Naive B cell (primary cell): ENCODE measurements around the gene ATAD3C. TPM values are rescaled to one million over a fixed set of nuclear protein-coding genes. Genes with fewer than 3 reads are reported as not detected.
"Not testable (repeated sequence)": the region's sequence is repeated elsewhere in the genome, so short reads cannot be mapped to it uniquely, and the experiment has no call there.

Experiments
- ATAC-seq, 2 donors: fragments of 150-1000 bp; cut with Tn5 transposase; 2 replicates each; pipeline ENCODE4 v1.10.0; 2021; ENCODE audit warnings: low read depth in 2 of 2, mild to moderate bottlenecking in 2 of 2, moderate library complexity in 2 of 2
- DNase-seq: peaks from one replicate; pipeline ENCODE4 v3.0.0; 2022
- H3K27ac Mint-ChIP-seq, 6 donors: one replicate each; pipeline ENCODE4 v1.8.0; 2020 to 2022; ENCODE audit warnings: mild to moderate bottlenecking in 6 of 6, mixed read lengths in 6 of 6, moderate library complexity in 5 of 6, inconsistent platforms in 2 of 6
- H3K27me3 Mint-ChIP-seq, 3 donors: one replicate each; pipeline ENCODE4 v1.8.0; 2021 to 2022; ENCODE audit warnings: mixed read lengths in 3 of 3, mild to moderate bottlenecking in 1 of 3
- H3K36me3 Mint-ChIP-seq, 2 donors: one replicate each; pipeline ENCODE4 v1.8.0; 2020 to 2022; ENCODE audit warnings: mixed read lengths in 2 of 2, inconsistent platforms in 1 of 2, mild to moderate bottlenecking in 1 of 2
- H3K4me1 Mint-ChIP-seq, 3 donors: one replicate each; pipeline ENCODE4 v1.8.0; 2020 to 2022; ENCODE audit warnings: mixed read lengths in 3 of 3, inconsistent platforms in 1 of 3, mild to moderate bottlenecking in 1 of 3, moderate library complexity in 1 of 3
- H3K4me3 Mint-ChIP-seq, 8 donors: one replicate each; pipeline ENCODE4 v1.8.0; 2020 to 2022; ENCODE audit warnings: mild to moderate bottlenecking in 8 of 8, mixed read lengths in 8 of 8, moderate library complexity in 8 of 8, inconsistent platforms in 2 of 8
- H3K9me3 Mint-ChIP-seq, 7 donors: one replicate each; pipeline ENCODE4 v1.8.0; 2020 to 2022; ENCODE audit warnings: mixed read lengths in 7 of 7, mild to moderate bottlenecking in 5 of 7, inconsistent platforms in 2 of 7, moderate library complexity in 1 of 7
- polyA plus RNA-seq, 6 donors: library from polyadenylated mRNA; unstranded; fragments of 300-500 nt; fragmentation: Illumina TruSeq; gene quantifications; one replicate each; pipeline ENCODE4 v1.2.3, GENCODE V29; 2021; ENCODE audit warnings: low read depth in 6 of 6

ATAD3C gene
- polyA plus RNA-seq, result not detected

- Mint-ChIP-seq H3K9me3 (no peaks in the 10 kb centered on the region), H3K4me1 (no peaks in the 10 kb centered on the region), H3K4me3 (no peak within 1 kb of the TSS), H3K27me3 (peaks cover 5 to 15% (median 9%) of the 10 kb centered on the region in 3 donors), H3K36me3 (no peaks in the 10 kb centered on the region), H3K27ac (peak within 1 kb of the TSS in 1 of 6 donors; percentile 0)
- ATAC-seq (no peak), DNase-seq (no peak)
Measured at GRCh38 chr1:1449099-1449739, at the start of gene ATAD3C. ATAD3C (plus strand) TSS chr1:1449689; CDS start chr1:1450684, 995 bp downstream.

- Mint-ChIP-seq H3K4me3 (peak overlapping the region; percentile 89 to 97 (median 93)), H3K4me1 (peaks cover 32 to 58% (median 34%) of the 10 kb centered on the region in 3 donors), H3K27me3 (no peaks in the 10 kb centered on the region), H3K9me3 (no peaks in the 10 kb centered on the region), H3K27ac (peak overlapping the region; percentile 42 to 97 (median 87)), H3K36me3 (peaks cover 7 to 8% of the 10 kb centered on the region in 2 donors)
- ATAC-seq (no peak), DNase-seq (no peak)
Measured at GRCh38 chr1:1399872-1400575, 49.5 kb upstream of the ATAD3C start.

- ATAC-seq (no peak), DNase-seq (no peak)
- Mint-ChIP-seq H3K27me3 (no peaks in the 10 kb centered on the region), H3K9me3 (no peaks in the 10 kb centered on the region), H3K27ac (peak overlapping the region in 3 of 6 donors; percentile 26 to 92 (median 77)), H3K36me3 (peaks cover 0 to under 1% of the 10 kb centered on the region in 2 donors), H3K4me3 (peak overlapping the region; percentile 89 to 97 (median 93)), H3K4me1 (peaks cover 28 to 58% (median 31%) of the 10 kb centered on the region in 3 donors)
Measured at GRCh38 chr1:1400576-1401456, 48.7 kb upstream of the ATAD3C start.

- Mint-ChIP-seq H3K27ac (peak overlapping the region in 2 of 6 donors; percentile 28 to 92), H3K36me3 (no peaks in the 10 kb centered on the region), H3K4me1 (peaks cover 31 to 66% (median 33%) of the 10 kb centered on the region in 3 donors), H3K9me3 (no peaks in the 10 kb centered on the region), H3K4me3 (peak overlapping the region in 6 of 8 donors; percentile 32 to 97 (median 90)), H3K27me3 (no peaks in the 10 kb centered on the region)
- ATAC-seq, result no peak
- no peak for DNase-seq
Measured at GRCh38 chr1:1401457-1402010, 48.0 kb upstream of the ATAD3C start.

GRCh38 chr1:1402072-1402900 is 47.2 kb upstream of the ATAD3C start:
- Mint-ChIP-seq H3K27me3 (no peaks in the 10 kb centered on the region), H3K27ac (peak overlapping the region in 5 of 6 donors; percentile 19 to 82 (median 51)), H3K4me1 (peaks cover 31 to 65% (median 33%) of the 10 kb centered on the region in 3 donors), H3K36me3 (no peaks in the 10 kb centered on the region), H3K4me3 (peak overlapping the region in 6 of 8 donors; percentile 0 to 97 (median 56)), H3K9me3 (no peaks in the 10 kb centered on the region)
- ATAC-seq (no peak), DNase-seq (no peak)

GRCh38 chr1:1402901-1403392 is 46.5 kb upstream of the ATAD3C start:
- H3K4me1 Mint-ChIP-seq, result peaks cover 30 to 61% (median 31%) of the 10 kb centered on the region in 3 donors
- not testable (repeated sequence) for ATAC-seq, H3K9me3 Mint-ChIP-seq, H3K36me3 Mint-ChIP-seq, H3K27me3 Mint-ChIP-seq, DNase-seq
- H3K4me3 Mint-ChIP-seq, result peak overlapping the region in 2 of 8 donors; percentile 90 to 97
- H3K27ac Mint-ChIP-seq, result peak overlapping the region in 5 of 6 donors; percentile 10 to 77 (median 34)

- H3K27me3 Mint-ChIP-seq, result no peaks in the 10 kb centered on the region
- H3K27ac Mint-ChIP-seq, result peak overlapping the region in 4 of 6 donors; percentile 3 to 77 (median 24)
- H3K4me3 Mint-ChIP-seq, result peak overlapping the region in 4 of 8 donors; percentile 33 to 97 (median 56)
- no peaks in the 10 kb centered on the region for H3K9me3 Mint-ChIP-seq
- peaks cover 27 to 63% (median 30%) of the 10 kb centered on the region in 3 donors for H3K4me1 Mint-ChIP-seq
- ATAC-seq (no peak), DNase-seq (no peak)
- H3K36me3 Mint-ChIP-seq, result no peaks in the 10 kb centered on the region
Measured at GRCh38 chr1:1403653-1404052, 45.8 kb upstream of the ATAD3C start.

GRCh38 chr1:1406101-1406820 is 43.2 kb upstream of the ATAD3C start:
- no peak for DNase-seq
- H3K27ac Mint-ChIP-seq, result peak overlapping the region; percentile 70 to 94 (median 92)
- no peaks in the 10 kb centered on the region for H3K36me3 Mint-ChIP-seq
- peak overlapping the region; percentile 91 to 98 (median 94) for H3K4me3 Mint-ChIP-seq
- no peaks in the 10 kb centered on the region for H3K9me3 Mint-ChIP-seq
- peaks cover 14 to 56% (median 19%) of the 10 kb centered on the region in 3 donors for H3K4me1 Mint-ChIP-seq
- H3K27me3 Mint-ChIP-seq, result no peaks in the 10 kb centered on the region
- ATAC-seq, result no peak

GRCh38 chr1:1406821-1407635 is 42.5 kb upstream of the ATAD3C start, which contains the start of gene MRPL20:
MRPL20 (minus strand) TSS chr1:1407293; CDS start chr1:1407217, 76 bp downstream.
- Mint-ChIP-seq H3K36me3 (no peaks in the 10 kb centered on the region), H3K4me1 (peaks cover 17 to 52% (median 22%) of the 10 kb centered on the region in 3 donors), H3K9me3 (no peaks in the 10 kb centered on the region), H3K4me3 (peak within 1 kb of the TSS; percentile 91 to 98 (median 94)), H3K27ac (peak within 1 kb of the TSS; percentile 83 to 97 (median 92)), H3K27me3 (no peaks in the 10 kb centered on the region)
- peak; percentile 92 for DNase-seq
- ATAC-seq, result peak; percentile 95 to 96

- ATAC-seq, result peak; percentile 38 to 44
- peak overlapping the region in 4 of 6 donors; percentile 90 to 95 (median 94) for H3K27ac Mint-ChIP-seq
- no peaks in the 10 kb centered on the region for H3K36me3 Mint-ChIP-seq
- H3K27me3 Mint-ChIP-seq, result no peaks in the 10 kb centered on the region
- peaks cover 0 to 2% (median 0%) of the 10 kb centered on the region in 7 donors for H3K9me3 Mint-ChIP-seq
- H3K4me1 Mint-ChIP-seq, result peaks cover 13 to 45% (median 17%) of the 10 kb centered on the region in 3 donors
- peak; percentile 46 for DNase-seq
- H3K4me3 Mint-ChIP-seq, result peak overlapping the region; percentile 83 to 98 (median 92)
Measured at GRCh38 chr1:1407636-1408318, 41.7 kb upstream of the ATAD3C start.
